HCT116 (cell line): ENCODE results near the gene SKIC3. TPM values are rescaled to one million over a fixed set of nuclear protein-coding genes. Genes with fewer than 3 reads are reported as not detected.

Experiments used
- ATAC-seq: fragments of 200-7000 bp; cut with Tn5 transposase; 2 replicates; pipeline ENCODE4 v1.9.1; 2020; ENCODE audit warnings: mild to moderate bottlenecking, moderate library complexity
- BruUV-seq: library from RNA; stranded (reverse); fragments of 400-500 nt; replicated peaks from 2 replicates; lab custom pipeline; 2021; lab: Mats Ljungman, UMichigan
- CTCF ChIA-PET: fragments of 300-600 bp; sonication (Branson Sonifier 250); formaldehyde crosslinking; loops from one replicate; lab custom pipeline; 2021; ENCODE audit warnings: antibody characterized with exemption; lab: Charles Lee
- POLR2A ChIA-PET: fragments of 300-600, 350-600 bp; sonication (Branson Sonifier 250); formaldehyde crosslinking; loops from one replicate; lab custom pipeline; 2021; ENCODE audit warnings: antibody characterized with exemption; lab: Charles Lee
- RAD21 ChIA-PET, 2 experiments: fragments of 300-600 bp; sonication (Branson Sonifier 250); formaldehyde crosslinking; loops; one replicate each; lab custom pipeline; 2023; ENCODE audit warnings: low total read pairs in 2 of 2; ENCODE audit not compliant: uncharacterized antibody in 2 of 2, unreplicated experiment in 2 of 2, low non-redundant PET in 1 of 2; lab: Charles Lee
- DNase-seq: peaks from one replicate; pipeline ENCODE4 v3.0.0-alpha.2; 2010; ENCODE audit warnings: low read depth, low spot score
- H2AFZ ChIP-seq: fragments of 200-600 bp; shearing (Covaris generic), sonication (generic); 2 replicates; pipeline ENCODE4 v1.6.1; 2017; ENCODE audit warnings: low read depth, mixed run types, mixed read lengths, antibody characterized with exemption, low read length; ENCODE audit not compliant: poor library complexity, severe bottlenecking
- H3K27ac ChIP-seq: 2 replicates; pipeline ENCODE4 v1.5.1; 2012; ENCODE audit warnings: low read depth, low read length
- H3K27me3 ChIP-seq: fragments of 200-600 bp; sonication (generic); 2 replicates; pipeline ENCODE4 v1.6.1; 2016; ENCODE audit warnings: mixed run types, low read length, mixed read lengths; ENCODE audit not compliant: insufficient read depth
- H3K36me3 ChIP-seq, 2 experiments: fragments of 200-500 bp in 1 of 2; fragments of 200-600 bp in 1 of 2; sonication (Bioruptor generic) in 1 of 2; sonication (generic) in 1 of 2; 2 replicates each; pipeline versions ENCODE4 v1.5.1 to v1.6.1; 2014 to 2016; ENCODE audit warnings: low read length in 2 of 2, inconsistent platforms in 1 of 2, mixed read lengths in 1 of 2, mixed run types in 1 of 2; ENCODE audit not compliant: insufficient read depth in 2 of 2, control insufficient read depth in 1 of 2
- H3K4me1 ChIP-seq, 2 experiments: fragments of 200-600 bp in 1 of 2; sonication (generic) in 1 of 2; 2 replicates each; pipeline versions ENCODE4 v1.5.1 to v1.6.1; 2012 to 2017; ENCODE audit warnings: low read length in 2 of 2, inconsistent platforms in 1 of 2, mild to moderate bottlenecking in 1 of 2, mixed read lengths in 1 of 2, mixed run types in 1 of 2, moderate library complexity in 1 of 2; ENCODE audit not compliant: insufficient read depth in 2 of 2, control insufficient read depth in 1 of 2
- H3K4me2 ChIP-seq: fragments of 200-600 bp; sonication (generic); 2 replicates; pipeline ENCODE4 v1.6.1; 2017; ENCODE audit warnings: mixed run types, low read length, mixed read lengths
- H3K4me3 ChIP-seq, 2 experiments: fragments of 200-600 bp in 1 of 2; sonication (generic) in 1 of 2; replicated peaks in 1 of 2; 2 replicates each; pipeline ENCODE4 v1.5.1; 2011 to 2016; ENCODE audit warnings: low read length in 2 of 2, control low read depth in 1 of 2, low read depth in 1 of 2, mild to moderate bottlenecking in 1 of 2, mixed read lengths in 1 of 2, mixed run types in 1 of 2
- H3K79me2 ChIP-seq: fragments of 200-600 bp; sonication (generic); 2 replicates; pipeline ENCODE4 v1.6.1; 2017; ENCODE audit warnings: mild to moderate bottlenecking, mixed run types, low read length, moderate library complexity, mixed read lengths; ENCODE audit not compliant: insufficient read depth
- H3K9ac ChIP-seq: fragments of 200-600 bp; sonication (generic); 2 replicates; pipeline ENCODE4 v1.6.1; 2016; ENCODE audit warnings: low read length, mixed read lengths
- H3K9me2 ChIP-seq: fragments of 200-600 bp; sonication (generic), shearing (Covaris generic); 2 replicates; pipeline ENCODE4 v1.6.1; 2017; ENCODE audit warnings: mixed run types, mild to moderate bottlenecking, moderate library complexity; ENCODE audit not compliant: insufficient read depth
- H3K9me3 ChIP-seq, 2 experiments: fragments of 200-500 bp in 1 of 2; fragments of 200-600 bp in 1 of 2; sonication (Bioruptor generic) in 1 of 2; sonication (generic) in 1 of 2; 2 replicates each; pipeline ENCODE4 v1.6.1; 2014 to 2017; ENCODE audit warnings: low read length in 2 of 2, mixed read lengths in 2 of 2, inconsistent platforms in 1 of 2, low read depth in 1 of 2, mild to moderate bottlenecking in 1 of 2, mixed run types in 1 of 2, moderate library complexity in 1 of 2; ENCODE audit not compliant: control insufficient read depth in 1 of 2, insufficient read depth in 1 of 2
- H4K20me1 ChIP-seq: fragments of 200-600 bp; sonication (generic), shearing (Covaris generic); 2 replicates; pipeline ENCODE4 v1.6.1; 2017; ENCODE audit warnings: mixed run types, mild to moderate bottlenecking, moderate library complexity; ENCODE audit not compliant: insufficient read depth
- ATF3 ChIP-seq: IDR thresholded peaks from 2 replicates; pipeline ENCODE4 v1.6.1; 2012
- CBX3 ChIP-seq: IDR thresholded peaks from 2 replicates; pipeline ENCODE4 v1.6.1; 2012; ENCODE audit warnings: low read depth
- CEBPB ChIP-seq: IDR thresholded peaks from 2 replicates; pipeline ENCODE4 v1.6.1; 2012; ENCODE audit warnings: low read depth
- EGR1 ChIP-seq: IDR thresholded peaks from 2 replicates; pipeline ENCODE4 v1.6.1; 2012; ENCODE audit warnings: low read depth
- FOSL1 ChIP-seq: IDR thresholded peaks from 2 replicates; pipeline ENCODE4 v1.6.1; 2012; ENCODE audit warnings: low read depth
- JUND ChIP-seq: IDR thresholded peaks from 2 replicates; pipeline ENCODE4 v1.6.1; 2012
- MAX ChIP-seq: IDR thresholded peaks from 2 replicates; pipeline ENCODE4 v1.6.1; 2012
- POLR2A ChIP-seq: IDR thresholded peaks from 2 replicates; pipeline ENCODE4 v1.7.0; 2011; ENCODE audit warnings: borderline replicate concordance; ENCODE audit not compliant: insufficient read depth, insufficient read length; ENCODE audit errors: extremely low read depth
- SP1 ChIP-seq: IDR thresholded peaks from 2 replicates; pipeline ENCODE4 v1.6.1; 2012; ENCODE audit warnings: low read depth
- SRF ChIP-seq: IDR thresholded peaks from 2 replicates; pipeline ENCODE4 v1.6.1; 2012; ENCODE audit warnings: low read depth
- YY1 ChIP-seq: IDR thresholded peaks from 2 replicates; pipeline ENCODE4 v1.6.1; 2011; ENCODE audit warnings: low read length, low read depth, moderate library complexity, mild to moderate bottlenecking; ENCODE audit not compliant: insufficient replicate concordance; ENCODE audit errors: extremely low read depth
- ZBTB33 ChIP-seq: IDR thresholded peaks from 2 replicates; pipeline ENCODE4 v1.6.1; 2011; ENCODE audit warnings: mild to moderate bottlenecking, low read length, moderate library complexity; ENCODE audit not compliant: insufficient replicate concordance; ENCODE audit errors: extremely low read depth
- ZFX ChIP-seq: fragments of 450-650 bp; IDR thresholded peaks from 2 replicates; pipeline ENCODE4 v1.6.1; 2017
- ZNF274 ChIP-seq: fragments of 200-500 bp; sonication (Bioruptor generic); IDR thresholded peaks from 2 replicates; pipeline ENCODE4 v1.6.1; 2014; ENCODE audit warnings: mild to moderate bottlenecking, low read depth, low read length, inconsistent platforms
- intact Hi-C: fragments of 100-400 bp; cut with micrococcal nuclease; formaldehyde crosslinking; loops from 2 replicates; pipeline ENCODE4 v1.10.0; 2022
- total RNA-seq: library from RNA; stranded (reverse); gene quantifications from one replicate; pipeline ENCODE4 v1.2.1, GENCODE V29; 2021; ENCODE audit not compliant: unreplicated experiment

The SKIC3 gene
- total RNA-seq, 1 experiment from 2014 or later: 35.1 TPM

- Histone ChIP-seq H3K4me3 (no peak overlapping the region), H3K27me3 (no peaks in the 10 kb centered on the region), H3K9me3 (no peaks in the 10 kb centered on the region), H3K36me3 (peaks cover 5 to 8% of the 10 kb centered on the region in 2 experiments; a peak in 2 of 4 replicates), H3K4me1 (no peaks in the 10 kb centered on the region), H3K9me2 (no peaks in the 10 kb centered on the region), H3K27ac (no peak overlapping the region), H4K20me1 (no peaks in the 10 kb centered on the region), H3K79me2 (peaks cover 4% of the 10 kb centered on the region; the same call in 1 of the 2 replicates), H3K4me2 (no peak overlapping the region), H2AFZ (no peak overlapping the region), H3K9ac (no peak overlapping the region)
- BruUV-seq: no TSS peak
- CTCF ChIA-PET: no interaction called here
- TF ChIP-seq CBX3 (no peak), ATF3 (no peak), ZBTB33 (no peak), ZFX (no peak), ZNF274 (no peak), MAX (no peak), SRF (no peak), JUND (no peak)
- RAD21 ChIA-PET: no interaction called here
- POLR2A ChIA-PET: no interaction called here
- intact Hi-C loops: no loop called here
- DNase-seq (no peak), ATAC-seq (no peak)
Observed at GRCh38 chr5:95533106-95533505, 21.7 kb downstream of the SKIC3 start.

- H3K36me3 ChIP-seq: peaks cover 9% of the 10 kb centered on the region in 2 experiments; a peak in 3 of 4 replicates
- no peak overlapping the region for H3K4me3 ChIP-seq
- DNase-seq (no peak), ATAC-seq (no peak)
- TF ChIP-seq SRF: no peak
- TF ChIP-seq SP1: no peak
- no peak for TF ChIP-seq ZNF274
- TF ChIP-seq EGR1: no peak
- no peak for TF ChIP-seq POLR2A
- no peak for TF ChIP-seq ATF3
- no peak for TF ChIP-seq JUND
- TF ChIP-seq ZFX: no peak
- no peak for TF ChIP-seq MAX
- TF ChIP-seq ZBTB33: no peak
- no peak for TF ChIP-seq CEBPB
- TF ChIP-seq FOSL1: no peak
- TF ChIP-seq CBX3: no peak
- TF ChIP-seq YY1: no peak
- H3K9me3 ChIP-seq: no peaks in the 10 kb centered on the region
- no peaks in the 10 kb centered on the region for H3K9me2 ChIP-seq
- no peak overlapping the region for H3K4me2 ChIP-seq
- BruUV-seq: no TSS peak
- intact Hi-C loops: no loop called here
- H3K79me2 ChIP-seq: peaks cover 4% of the 10 kb centered on the region; the same call in 1 of the 2 replicates
- no peaks in the 10 kb centered on the region for H3K4me1 ChIP-seq
- no peak overlapping the region for H2AFZ ChIP-seq
- H3K27ac ChIP-seq: no peak overlapping the region
- POLR2A ChIA-PET: no interaction called here
- no peaks in the 10 kb centered on the region for H4K20me1 ChIP-seq
- RAD21 ChIA-PET: no interaction called here
- no peaks in the 10 kb centered on the region for H3K27me3 ChIP-seq
- no peak overlapping the region for H3K9ac ChIP-seq
- CTCF ChIA-PET: no interaction called here
Observed at GRCh38 chr5:95532415-95532814, 22.4 kb downstream of the SKIC3 start.
